Epithelial cell of prostate (primary cell): ENCODE results near the gene SLC37A3.
A peak's percentile ranks its signal among the peaks of the same experiment; 100 is the strongest.
"Not testable (repeated sequence)": the region's sequence is repeated elsewhere in the genome, so short reads cannot be mapped to it uniquely, and the experiment has no call there.

Experiments used
- DNase-seq: peaks from one replicate; pipeline ENCODE4 v3.0.0-alpha.2; 2011; ENCODE audit warnings: low read depth, low spot score
- H3K27ac ChIP-seq: fragments of 450-650 bp; 2 replicates; pipeline ENCODE4 v1.5.1; 2017; ENCODE audit warnings: mild to moderate bottlenecking

Gene SLC37A3

DNA sequence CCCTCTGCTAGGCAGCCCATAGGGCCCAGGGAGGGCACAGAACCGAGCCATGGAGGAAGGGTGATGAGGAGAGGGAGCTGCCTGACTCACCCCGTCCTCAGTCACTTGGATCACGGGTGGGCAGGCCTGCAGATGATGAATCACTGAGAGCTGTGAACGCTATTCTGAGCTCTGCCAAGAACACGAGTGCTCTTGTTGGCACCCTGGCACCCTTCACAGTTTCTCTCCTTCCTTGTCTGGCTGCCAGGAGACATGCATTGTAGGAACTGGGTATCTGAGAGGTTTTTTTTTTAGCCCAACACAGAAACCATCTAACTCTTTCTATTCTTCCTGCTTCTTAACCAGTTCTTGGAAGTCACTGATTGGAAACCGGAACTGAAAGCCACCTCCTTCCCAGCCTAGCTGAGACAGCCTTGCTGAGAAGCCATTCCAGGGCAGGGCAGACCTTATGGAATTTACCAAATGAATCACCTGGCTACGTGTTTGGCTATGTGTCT is 82.1 kb downstream of the SLC37A3 start:
- peak overlapping the region; percentile 96 for H3K27ac ChIP-seq
- DNase-seq: peak; percentile 95

DNA sequence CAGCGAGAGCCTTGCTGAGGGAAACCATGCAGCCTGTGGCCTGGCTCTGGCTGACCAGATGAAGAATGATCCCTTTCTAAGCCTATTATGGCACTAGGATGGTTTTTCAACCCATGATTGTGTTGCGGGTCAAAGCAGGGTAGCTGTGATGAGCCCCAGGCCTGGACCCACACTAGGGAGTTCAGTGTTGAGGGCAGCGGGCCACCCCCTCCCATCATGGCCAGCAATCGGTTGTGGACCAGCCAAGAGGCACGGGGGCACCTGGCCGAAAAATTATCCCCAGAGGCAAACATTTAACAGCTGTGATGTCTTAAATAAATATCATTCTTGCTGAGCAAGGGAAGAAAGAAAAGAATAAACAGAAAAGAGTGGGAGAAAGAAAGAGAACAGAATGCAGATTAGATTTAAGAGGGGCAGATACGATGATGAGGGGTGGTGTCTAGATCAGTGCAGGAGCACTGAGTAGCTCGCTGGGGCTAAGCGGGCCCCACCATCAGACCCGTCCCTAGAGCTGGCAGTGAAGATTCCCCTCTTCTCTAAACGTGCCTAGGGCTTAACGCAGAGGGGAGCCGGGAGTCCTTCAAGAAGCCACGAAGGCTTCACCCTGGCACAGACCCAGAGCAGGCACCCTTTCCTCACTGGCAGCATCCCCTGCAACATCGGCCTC is 82.7 kb downstream of the SLC37A3 start:
- DNase-seq: no peak
- H3K27ac ChIP-seq: peak overlapping the region; percentile 96

DNA sequence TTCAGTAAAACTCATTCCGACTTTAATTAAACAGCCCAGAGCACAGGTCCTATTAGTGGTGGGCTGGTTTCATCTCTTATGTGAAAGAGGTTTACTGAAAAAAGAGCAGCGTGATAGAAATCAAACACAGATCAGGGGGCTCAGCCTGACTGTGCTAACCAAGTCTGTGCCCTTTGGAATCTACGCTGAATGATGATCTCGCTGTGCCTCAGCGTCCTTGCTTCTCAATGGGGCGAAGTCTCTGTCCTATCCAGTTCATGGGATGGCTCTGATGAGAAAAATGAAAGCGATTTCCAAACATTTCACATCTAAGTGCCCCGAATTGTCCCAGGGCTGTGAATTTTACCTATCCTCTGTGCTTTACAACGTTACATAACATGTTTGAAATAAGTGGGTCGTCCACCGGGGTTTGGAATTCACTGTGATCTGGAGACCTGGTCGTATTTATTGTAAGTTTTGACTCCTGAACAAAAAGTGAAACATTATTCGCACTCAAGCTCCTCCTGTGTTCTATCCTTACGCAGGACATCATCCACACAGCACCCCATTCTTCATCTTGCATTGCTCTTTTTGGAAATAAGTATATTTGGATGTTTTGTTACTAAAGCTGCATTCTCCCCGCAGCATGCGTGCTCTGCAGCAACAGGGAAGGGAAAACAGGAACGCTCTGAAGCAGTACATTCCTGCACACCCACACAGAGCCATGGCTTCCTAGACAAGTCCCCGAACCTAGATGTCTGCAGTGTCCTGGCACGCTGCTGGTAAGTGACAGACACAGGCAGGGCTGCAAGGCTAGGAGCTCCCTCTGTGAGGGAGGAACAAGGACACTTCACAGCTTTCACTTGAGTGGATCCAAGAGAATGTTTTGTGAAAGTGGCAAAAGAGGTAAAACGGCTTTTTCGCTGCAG is 83.5 kb downstream of the SLC37A3 start:
- peak overlapping the region; percentile 96 for H3K27ac ChIP-seq
- DNase-seq: no peak

DNA sequence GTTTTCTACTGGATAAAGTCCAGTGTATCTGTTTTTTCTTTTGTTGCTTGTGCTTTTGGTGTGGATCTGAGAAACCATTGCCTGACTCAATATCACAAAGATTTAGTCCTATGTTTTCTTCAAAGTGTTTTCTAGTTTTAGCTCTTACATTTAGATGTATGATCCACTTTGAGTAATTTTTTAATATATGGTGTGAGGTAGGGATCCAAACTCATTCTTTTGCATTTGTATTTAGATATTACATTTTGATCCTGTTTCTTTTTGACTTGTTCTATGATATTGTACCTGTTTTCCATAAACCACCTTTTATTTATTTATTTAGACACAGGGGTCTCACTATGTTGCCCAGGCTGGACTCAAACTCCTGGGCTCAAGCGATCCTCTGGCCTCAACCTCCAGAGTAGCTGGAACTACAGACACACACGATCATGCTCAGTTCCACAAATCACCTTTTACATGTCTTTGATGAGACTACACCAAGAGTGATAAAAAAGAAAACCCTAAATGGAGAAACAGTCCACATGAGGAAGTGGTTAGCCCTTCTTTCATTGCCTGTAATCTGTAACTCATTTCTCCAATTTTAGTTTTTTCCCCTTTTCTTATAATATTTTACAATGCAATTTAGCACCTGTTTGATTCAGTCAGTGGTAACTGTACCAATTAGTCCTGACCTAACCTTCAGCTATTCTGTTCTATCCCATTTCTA is 86.0 kb downstream of the SLC37A3 start:
- no peak overlapping the region for H3K27ac ChIP-seq

DNA sequence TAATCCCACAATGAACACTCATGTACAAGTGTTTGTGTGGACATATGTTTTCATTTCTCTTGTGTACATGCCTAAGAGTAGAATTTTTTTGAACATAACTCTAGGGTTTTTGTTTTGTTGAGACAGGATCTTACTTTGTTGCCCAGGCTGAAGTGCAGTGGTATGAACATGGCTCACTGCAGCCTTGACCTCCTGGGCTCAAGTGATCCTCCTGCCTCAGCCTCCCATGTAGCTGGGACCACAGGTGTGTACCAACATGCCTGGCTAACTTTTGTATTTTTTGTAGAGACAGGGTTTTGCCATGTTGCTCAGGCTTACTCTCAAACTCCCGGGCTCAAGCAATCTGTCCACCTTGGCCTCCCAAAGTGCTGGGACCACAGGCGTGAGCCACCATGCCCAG is 87.2 kb downstream of the SLC37A3 start:
- DNase-seq: not testable (repeated sequence)

More for the DNA sequence above, 86.0 kb downstream of the SLC37A3 start:
- no peak for DNase-seq

DNA sequence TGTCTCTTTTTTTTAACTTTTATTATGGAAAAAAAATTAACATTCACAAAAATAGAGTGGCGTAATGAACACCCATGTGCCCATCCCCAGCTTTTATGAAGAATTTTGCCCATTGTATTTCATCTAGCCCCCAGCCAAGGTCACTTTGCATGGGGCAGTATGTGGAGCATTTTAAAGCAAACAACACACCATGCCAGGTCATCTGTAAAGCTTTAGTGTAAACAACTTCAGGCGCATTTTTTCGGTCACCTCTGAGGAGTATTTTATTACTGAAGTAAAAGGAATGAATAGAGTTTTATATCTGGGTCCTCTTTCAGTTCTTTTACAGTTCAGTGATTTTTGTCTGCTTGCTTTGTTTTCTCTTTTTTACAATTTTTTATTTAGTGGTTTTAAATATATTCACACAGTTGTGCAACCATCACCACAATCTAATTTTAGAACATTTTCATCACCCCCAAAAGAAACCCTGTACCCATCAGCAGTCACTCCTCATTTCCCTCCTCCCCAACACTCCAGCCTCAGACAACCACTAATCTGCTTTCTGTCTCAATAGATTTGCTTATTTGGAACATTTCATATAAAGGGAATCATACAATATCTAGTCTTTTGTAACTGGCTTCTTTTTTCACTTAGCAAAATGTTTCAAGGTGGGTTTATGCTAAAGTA is 87.9 kb downstream of the SLC37A3 start:
- DNase-seq: no peak
- no peak overlapping the region for H3K27ac ChIP-seq

More for the DNA sequence above, 87.2 kb downstream of the SLC37A3 start:
- H3K27ac ChIP-seq: not testable (repeated sequence)

DNA sequence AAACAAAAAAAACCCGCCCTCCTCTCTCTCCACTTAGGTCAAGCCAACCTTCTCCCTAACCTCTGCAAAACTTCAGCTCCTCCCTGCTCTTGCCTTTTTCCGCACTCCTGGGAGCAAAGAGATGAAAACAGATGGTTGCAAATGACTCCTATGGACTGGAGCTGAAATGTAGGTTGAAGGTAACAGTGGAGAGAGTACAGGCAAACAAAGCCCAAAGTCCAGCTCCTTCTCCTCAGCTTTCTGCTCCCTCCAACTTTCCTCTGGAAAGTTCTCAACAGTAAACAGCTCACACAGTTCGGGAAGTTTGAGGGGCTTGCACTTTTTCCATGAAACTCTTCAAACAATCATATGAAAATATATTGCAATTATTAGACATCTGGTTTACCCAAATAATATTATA is 90.3 kb downstream of the SLC37A3 start:
- DNase-seq: no peak
- no peak overlapping the region for H3K27ac ChIP-seq

DNA sequence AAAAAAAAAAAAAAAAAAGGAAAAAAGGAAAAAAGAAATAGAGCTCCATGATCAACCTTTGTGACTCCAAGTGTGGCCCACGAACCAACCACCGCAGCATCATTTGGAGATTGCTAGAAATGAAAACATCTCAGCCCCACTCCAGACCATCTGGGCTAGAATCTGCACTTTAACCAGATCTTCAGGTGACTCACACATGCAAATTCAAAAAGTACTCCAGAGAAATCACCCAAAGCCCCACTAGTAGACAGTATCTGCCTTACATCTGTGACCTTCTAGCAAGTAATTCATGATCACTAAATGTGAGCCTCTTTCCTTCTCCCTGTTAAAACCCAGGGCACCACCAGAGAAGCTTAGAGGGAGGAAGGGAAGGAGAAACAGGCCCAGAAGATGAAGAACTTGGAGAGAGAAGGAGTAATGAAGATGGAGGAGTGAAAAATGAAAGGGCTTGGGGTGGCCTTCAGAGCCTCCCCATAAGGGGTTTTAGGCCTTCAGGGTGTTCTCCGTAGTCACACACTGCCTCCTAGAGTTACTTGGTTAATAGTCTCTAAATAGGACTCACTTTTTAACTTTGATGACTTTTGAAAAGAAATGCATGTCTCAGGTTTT is 94.0 kb downstream of the SLC37A3 start:
- no peak for DNase-seq
- H3K27ac ChIP-seq: no peak overlapping the region

DNA sequence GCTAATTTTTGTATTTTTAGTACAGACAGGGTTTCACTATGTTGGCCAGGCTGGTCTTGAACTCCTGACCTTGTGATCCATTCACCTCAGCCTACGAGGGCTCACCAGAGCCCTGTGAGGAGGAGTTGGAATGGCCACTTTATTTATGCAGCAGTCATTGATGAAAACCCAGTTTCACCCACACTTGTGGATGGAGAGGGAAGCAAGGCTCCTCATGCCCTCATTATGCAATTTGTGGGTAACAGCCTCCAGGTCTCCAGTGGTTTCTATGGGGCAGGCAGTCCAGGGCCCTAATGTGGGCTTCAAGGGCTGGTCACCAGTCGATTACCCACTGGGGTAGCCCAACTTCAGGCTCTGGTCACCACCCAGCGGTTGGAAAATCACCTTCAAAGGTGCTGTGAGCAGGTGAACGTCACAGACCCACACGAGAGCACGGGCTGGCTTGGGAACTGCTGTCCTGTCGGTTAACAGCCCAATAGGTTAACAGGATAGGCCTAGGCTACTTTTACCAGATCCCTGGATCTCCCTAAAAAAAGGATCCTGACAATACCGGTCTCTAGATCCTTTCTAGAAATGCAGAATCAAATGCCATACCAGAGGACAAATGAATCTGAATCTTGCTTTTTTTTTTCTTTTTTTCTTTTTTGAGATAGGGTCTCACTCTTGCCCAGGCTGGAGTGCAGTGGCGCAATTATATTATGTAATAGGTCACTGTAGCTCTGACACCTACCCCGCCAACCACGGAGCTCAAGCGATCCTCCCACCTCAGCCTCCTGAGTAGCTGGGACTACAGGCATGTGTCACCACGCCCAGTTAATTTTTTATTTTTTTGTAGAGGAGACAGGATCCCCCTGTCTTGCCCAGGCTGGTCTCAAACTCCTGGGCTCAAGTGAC is 97.8 kb downstream of the SLC37A3 start:
- no peak overlapping the region for H3K27ac ChIP-seq

DNA sequence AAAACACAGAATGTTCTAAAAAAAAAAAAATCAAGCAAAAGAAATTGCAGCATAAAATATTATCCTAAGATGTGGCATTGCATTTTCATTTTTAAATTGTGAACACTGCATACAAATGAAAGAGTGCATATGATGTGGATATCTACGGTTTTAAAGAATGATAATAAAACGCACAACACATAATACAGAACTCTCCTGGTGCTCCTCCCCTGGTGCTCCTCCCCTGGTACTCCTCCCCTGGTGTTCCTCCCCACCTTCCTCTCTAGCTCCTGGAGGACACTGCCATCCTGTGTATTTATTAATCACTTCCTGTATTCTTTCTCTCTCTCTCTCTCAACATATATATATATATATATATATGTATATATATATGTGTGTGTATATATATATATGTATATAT is 100.1 kb downstream of the SLC37A3 start:
- no peak overlapping the region for H3K27ac ChIP-seq
- DNase-seq: no peak

More for the DNA sequence above, 97.8 kb downstream of the SLC37A3 start:
- DNase-seq: no peak

DNA sequence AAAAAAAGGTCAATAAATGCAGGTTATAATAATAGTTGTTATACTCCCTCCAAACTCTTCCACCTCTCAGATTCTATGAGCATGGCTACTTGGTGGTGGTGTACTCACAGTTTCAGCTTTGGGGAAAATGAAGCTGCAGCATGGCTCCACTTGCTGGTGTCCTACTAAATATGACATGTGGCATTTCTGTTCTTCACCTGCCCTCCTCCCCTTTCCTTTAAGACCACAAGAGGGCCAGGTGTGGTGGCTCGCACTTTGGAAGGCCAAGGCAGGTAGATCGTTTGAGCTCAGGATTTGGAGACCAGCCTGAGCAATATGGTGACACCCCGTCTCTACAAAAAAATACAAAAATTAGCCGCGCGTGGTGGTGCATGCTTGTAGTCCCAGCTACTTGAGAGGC is 101.1 kb downstream of the SLC37A3 start:
- no peak for DNase-seq
- H3K27ac ChIP-seq: no peak overlapping the region

DNA sequence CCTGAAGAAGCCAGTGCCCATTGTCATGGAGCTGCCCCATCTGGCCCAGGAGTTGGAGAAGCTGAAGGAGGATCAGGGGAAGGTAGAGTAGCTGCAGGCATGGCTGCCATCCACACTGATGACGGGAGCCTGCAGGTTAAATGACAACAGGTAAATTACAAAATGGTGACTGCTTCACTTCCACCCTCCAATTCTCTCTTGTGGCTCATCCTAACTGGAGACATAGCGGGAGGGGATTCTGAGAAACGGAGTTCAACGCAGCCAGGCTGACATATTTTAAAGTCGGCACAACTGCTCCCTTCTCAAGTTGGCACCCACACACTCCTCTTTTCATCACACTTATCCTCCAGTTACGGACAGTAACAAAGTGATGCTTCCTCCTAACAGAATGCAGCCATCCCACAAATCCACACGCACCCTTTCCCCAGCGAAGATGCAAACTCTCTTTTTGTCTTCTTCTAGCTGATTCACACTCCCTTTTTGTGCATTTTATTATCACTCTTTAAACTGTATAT is 103.0 kb downstream of the SLC37A3 start:
- no peak overlapping the region for H3K27ac ChIP-seq
- no peak for DNase-seq

DNA sequence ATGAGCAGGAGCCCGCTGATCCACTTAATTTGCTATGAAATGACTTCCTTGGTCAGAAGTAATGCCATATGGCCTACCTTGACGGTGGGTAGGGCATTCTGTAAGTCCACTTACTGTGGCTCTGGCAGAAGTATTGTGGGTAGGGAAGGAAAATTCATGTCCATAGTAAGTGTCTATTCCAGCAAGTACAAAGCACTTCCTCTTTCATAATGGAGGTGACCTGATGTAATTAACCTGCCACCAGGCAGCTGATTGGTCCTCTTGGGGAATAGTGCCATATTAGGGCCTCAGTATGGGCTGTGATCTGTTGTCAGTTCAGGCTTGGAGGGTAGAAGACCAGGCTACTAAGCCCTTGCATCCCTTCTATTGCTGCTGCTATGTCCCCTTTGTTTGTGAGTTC is 103.9 kb downstream of the SLC37A3 start:
- DNase-seq: no peak
- H3K27ac ChIP-seq: no peak overlapping the region

DNA sequence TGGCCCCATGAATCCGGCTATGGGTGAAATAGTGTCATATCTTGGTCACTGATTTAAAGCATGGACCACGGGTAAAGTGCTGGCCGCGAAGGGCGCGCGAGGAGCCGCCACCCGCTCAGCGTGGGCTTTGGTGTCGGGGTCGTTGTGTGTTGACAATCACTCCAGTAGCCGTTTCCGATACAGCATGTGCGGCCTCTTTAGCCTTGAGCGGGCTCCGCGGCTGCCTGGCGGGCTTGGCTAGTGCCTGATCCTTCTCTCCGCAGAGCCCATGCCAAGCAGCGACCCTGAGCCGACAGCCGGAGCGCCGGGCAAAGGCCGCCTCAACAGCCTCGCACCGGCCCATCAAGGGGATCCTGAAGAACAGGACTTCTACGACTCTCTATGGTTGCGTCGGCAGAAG is 105.9 kb downstream of the SLC37A3 start:
- H3K27ac ChIP-seq: no peak overlapping the region
- DNase-seq: no peak

DNA sequence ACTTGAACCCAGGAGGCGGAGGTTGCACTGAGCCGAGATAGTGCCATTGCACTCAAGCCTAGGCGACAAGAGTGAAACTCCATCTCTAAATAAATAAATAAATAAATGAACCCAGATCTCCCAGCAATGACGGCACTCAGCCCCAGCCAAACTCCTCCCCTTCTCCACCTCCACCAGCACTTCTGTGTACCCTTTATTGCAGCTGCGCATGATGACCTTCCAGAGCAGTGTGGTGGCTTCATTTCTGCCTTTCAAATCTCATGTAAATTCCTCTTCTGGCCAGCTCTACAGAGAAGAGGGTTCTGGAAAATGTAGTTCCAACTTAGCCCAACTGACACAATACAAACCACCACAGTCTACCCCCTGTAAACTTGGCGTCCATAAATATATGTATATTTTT is 108.5 kb downstream of the SLC37A3 start:
- DNase-seq: no peak
- no peak overlapping the region for H3K27ac ChIP-seq

DNA sequence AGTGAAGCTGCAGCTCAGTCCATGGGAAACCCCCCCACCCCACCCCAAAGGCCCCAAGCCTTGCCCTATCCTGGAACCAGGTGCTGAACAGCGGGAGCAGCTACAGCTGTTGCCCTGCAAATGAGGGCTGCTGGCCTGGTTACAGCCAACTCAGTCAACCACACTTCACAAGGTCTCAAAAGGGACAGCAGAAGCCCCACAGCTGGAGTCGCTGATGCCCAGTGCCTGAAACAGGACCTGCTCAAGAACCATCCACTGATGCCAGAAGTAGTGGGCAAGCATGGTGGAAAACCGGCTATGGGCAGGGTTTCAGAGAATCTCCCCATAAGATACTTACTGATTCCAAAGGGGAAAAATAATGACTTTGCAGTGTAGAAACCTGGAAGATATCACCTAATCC is 110.3 kb downstream of the SLC37A3 start:
- no peak overlapping the region for H3K27ac ChIP-seq
- no peak for DNase-seq

DNA sequence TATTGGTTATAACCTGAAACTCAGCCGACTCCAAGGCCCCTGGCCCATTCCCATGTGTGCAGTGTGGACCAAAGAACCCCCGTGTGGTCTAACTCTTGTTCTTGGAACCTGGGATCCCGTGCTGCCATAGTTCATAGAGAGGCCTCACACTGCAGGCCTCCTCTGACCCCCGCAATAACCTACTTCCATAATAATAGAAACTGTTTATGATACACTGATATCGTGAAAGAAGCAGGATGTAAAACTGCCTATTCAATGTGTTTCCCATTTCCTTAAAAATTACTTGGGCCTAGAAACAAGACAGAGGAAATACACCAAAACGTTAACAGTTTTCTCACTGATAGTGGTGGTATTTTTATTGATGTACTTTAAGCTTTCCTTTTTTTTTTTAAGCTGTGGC is 112.4 kb downstream of the SLC37A3 start:
- DNase-seq: no peak

DNA sequence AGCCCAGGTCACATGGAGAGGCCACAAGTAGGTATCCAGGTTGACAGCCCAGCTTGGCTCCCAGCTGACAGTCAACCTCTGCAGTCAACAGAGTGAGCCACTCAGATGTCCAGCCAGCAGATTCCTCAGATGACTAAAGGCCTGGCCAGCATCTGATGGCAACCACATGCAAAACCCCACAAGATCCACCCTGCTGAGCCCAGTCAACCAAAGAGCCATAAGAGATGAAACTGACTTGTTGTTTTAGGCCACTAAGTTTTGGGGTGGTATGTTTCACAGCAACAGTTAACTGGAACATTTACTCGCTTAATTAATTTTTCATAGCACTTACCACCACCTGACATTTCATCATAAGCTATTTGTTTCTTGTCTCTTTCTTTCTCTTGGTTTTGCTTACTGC is 114.3 kb downstream of the SLC37A3 start:
- no peak overlapping the region for H3K27ac ChIP-seq
- DNase-seq: no peak

More for the DNA sequence above, 112.4 kb downstream of the SLC37A3 start:
- no peak overlapping the region for H3K27ac ChIP-seq
